Heart left ventricle (tissue), 16 donors: ENCODE data around the gene CLEC6A. TPM values are rescaled to one million over a fixed set of nuclear protein-coding genes. Genes with fewer than 3 reads are reported as not detected.

Experiments used
- ATAC-seq, 4 donors: fragments of 200-7000 bp; cut with Tn5 transposase; one replicate each; pipeline ENCODE4 v1.9.1; 2020 to 2022; ENCODE audit warnings: moderate library complexity in 4 of 4, mild to moderate bottlenecking in 3 of 4, moderate number of reproducible peaks in 1 of 4
- DNase-seq, 5 donors: peaks; one replicate each; pipeline ENCODE4 v3.0.0-alpha.2; 2020
- H3K27ac ChIP-seq, 12 donors: fragments of 200-600 bp; sonication (generic) in 4 of 12; one replicate each; pipeline versions ENCODE4 v1.5.0 to v1.8.0; 2016 to 2022; ENCODE audit warnings: mild to moderate bottlenecking in 2 of 12
- H3K27me3 ChIP-seq, 9 donors: fragments of 200-600 bp; sonication (generic) in 2 of 9; one replicate each; pipeline versions ENCODE4 v1.5.1 to v1.8.0; 2016 to 2022; ENCODE audit warnings: mild to moderate bottlenecking in 3 of 9
- H3K36me3 ChIP-seq, 9 donors: fragments of 200-600 bp; sonication (generic) in 2 of 9; one replicate each; pipeline versions ENCODE4 v1.5.0 to v1.8.0; 2018 to 2022; ENCODE audit warnings: mild to moderate bottlenecking in 2 of 9
- H3K4me1 ChIP-seq, 12 donors: fragments of 200-600 bp; sonication (generic) in 4 of 12; one replicate each; pipeline versions ENCODE4 v1.5.0 to v1.8.0; 2016 to 2022; ENCODE audit warnings: mild to moderate bottlenecking in 3 of 12
- H3K4me3 ChIP-seq, 12 donors: fragments of 200-600 bp; sonication (generic) in 4 of 12; one replicate each; pipeline versions ENCODE4 v1.5.0 to v1.8.0; 2017 to 2022; ENCODE audit warnings: mild to moderate bottlenecking in 9 of 12, moderate library complexity in 4 of 12
- H3K9me3 ChIP-seq, 12 donors: fragments of 200-600 bp; sonication (generic) in 4 of 12; one replicate each; pipeline versions ENCODE4 v1.5.0 to v1.8.0; 2016 to 2022; ENCODE audit warnings: mild to moderate bottlenecking in 1 of 12
- CTCF ChIP-seq, 12 donors: fragments of 200-600 bp; sonication (generic) in 4 of 12; IDR thresholded peaks; one replicate each; pipeline versions ENCODE4 v1.5.0 to v1.8.0; 2018 to 2022; ENCODE audit warnings: antibody characterized with exemption in 12 of 12, mild to moderate bottlenecking in 5 of 12
- POLR2A ChIP-seq, 2 donors: fragments of 450-650 bp; IDR thresholded peaks; one replicate each; pipeline ENCODE4 v1.6.1; 2017; ENCODE audit warnings: antibody characterized with exemption in 2 of 2, mild to moderate bottlenecking in 2 of 2, moderate library complexity in 2 of 2
- WGBS, 4 donors: extraction: QIAGEN DNeasy Blood & Tissue Kit in 2 of 4; methylation state at CpG; one replicate each; pipeline versions ENCODE4 v1.1.5 to v1.1.7; 2013 to 2018; 5-methylcytosine and 5-hydroxymethylcytosine counted together
- intact Hi-C, 10 donors: fragments of 100-400 bp; cut with DNase I; formaldehyde crosslinking; loops; one replicate each; pipeline versions ENCODE4 v1.11.1 to v1.14.2; 2022
- polyA plus RNA-seq, 2 donors: library from polyadenylated mRNA; stranded (reverse); fragments of 200-250 nt; gene quantifications; one replicate each; pipeline ENCODE4 v1.2.3, GENCODE V29; 2013
- total RNA-seq, 9 donors: library from RNA; depleted of rRNA in 2 of 9; stranded (reverse); fragments of >200 nt in 2 of 9; fragmentation: NEBNext Ultra II Directional in 3 of 9; extraction: Animal tissue kit (Norgen Biotek cat#: 25700) in 3 of 9; gene quantifications; one replicate each; pipeline versions ENCODE4 v1.1.0 to v1.2.4, GENCODE V29; 2016 to 2023
- donor health status: ischemic (EF 13 %, LVEDD 7.1; RV severe dilation, severe dysfunction).
- donor health status: healthy with polysubstance abuse.
- donor health status: DM: no; HTN: yes; CAD: no.
- donor health status: DM: no; HTN: no; CAD: no.
- donor health status: ischemic (EF 25% LVEDD 6.9; RV normal size, moderate dysfunction).
- donor health status: ischemic (EF 25% LVEDD 5.7; RV mildly dilated, moderate dysfunction).
- donor health status: healthy.
- donor health status: DM: yes; HTN: yes; CAD: no.
- donor health status: ischemic (EF 35%, LVEDD 5.7; RV mildly dilated, moderate dysfunction).
- donor health status: nonischemic (EF 11% LVEDD 7.7; RV severe dilation, severe dysfunction).
- donor health status: DM: yes; HTN: yes; CAD: no.
- donor health status: PGD.
- donor health status: ischemic (EF 29% LVEDD 5.4; RV normal size, mild dysfunction).
- donor health status: nonischemic (EF 23%, LVEDD 6.1; RV moderate dilation, normal function).

Gene CLEC6A
- total and polyA plus RNA-seq, 11 donors = not detected

- H3K27ac ChIP-seq = peak overlapping the region in 1 of 12 donors; percentile 74
- TF ChIP-seq POLR2A (IDR thresholded peaks at IDR 0.05) (no peak), CTCF (IDR thresholded peaks at IDR 0.05) (no peak)
- no peak overlapping the region for H3K4me3 ChIP-seq
- WGBS, 4 donors = 53 to 57% (median 55%) methylated on average over 1 of the region's 1 CpG
- ATAC-seq = no peak
- peaks cover 0 to 2% (median 0%) of the 10 kb centered on the region in 12 donors for H3K9me3 ChIP-seq
- H3K27me3 ChIP-seq = peaks cover 0 to 4% (median 0%) of the 10 kb centered on the region in 9 donors
- H3K4me1 ChIP-seq = peaks cover 0 to 28% (median 0%) of the 10 kb centered on the region in 12 donors
- no peaks in the 10 kb centered on the region for H3K36me3 ChIP-seq
- DNase-seq = no peak
- intact Hi-C loops = no loop called here
Observed at GRCh38 chr12:8453796-8454195, 2.0 kb upstream of the CLEC6A start.

- ATAC-seq (no peak), DNase-seq (no peak)
- Histone ChIP-seq H3K36me3 (no peaks in the 10 kb centered on the region), H3K9me3 (peaks cover 0 to 2% (median 0%) of the 10 kb centered on the region in 12 donors), H3K27ac (no peak overlapping the region), H3K4me3 (no peak overlapping the region), H3K4me1 (peaks cover 0 to 28% (median 0%) of the 10 kb centered on the region in 12 donors), H3K27me3 (peaks cover 0 to 12% (median 0%) of the 10 kb centered on the region in 9 donors)
- intact Hi-C loops = no loop called here
- TF ChIP-seq CTCF (IDR thresholded peaks at IDR 0.05) (no peak), POLR2A (IDR thresholded peaks at IDR 0.05) (no peak)
Observed at GRCh38 chr12:8455271-8455670, 491 bp upstream of the CLEC6A start.

GRCh38 chr12:8461426-8461825 lies 5.7 kb downstream of the CLEC6A start:
- Histone ChIP-seq H3K4me3 (no peak overlapping the region), H3K27me3 (peaks cover 0 to 24% (median 0%) of the 10 kb centered on the region in 9 donors), H3K27ac (no peak overlapping the region), H3K9me3 (no peaks in the 10 kb centered on the region), H3K4me1 (peaks cover 0 to 5% (median 0%) of the 10 kb centered on the region in 12 donors), H3K36me3 (no peaks in the 10 kb centered on the region)
- DNase-seq (no peak), ATAC-seq (no peak)
- 78 to 83% (median 80%) methylated on average over 2 of the region's 2 CpGs for WGBS, 4 donors
- intact Hi-C loops = no loop called here
- TF ChIP-seq CTCF (IDR thresholded peaks at IDR 0.05) = no peak

GRCh38 chr12:8465301-8465996 lies 9.7 kb downstream of the CLEC6A start:
- intact Hi-C loops = no loop called here
- WGBS, 4 donors = 0 to 31% (median 0%) methylated on average over 2 of the region's 2 CpGs
- H3K27me3 ChIP-seq = peaks cover 0 to 10% (median 0%) of the 10 kb centered on the region in 9 donors
- H3K27ac ChIP-seq = peak overlapping the region in 1 of 12 donors; percentile 67
- DNase-seq (no peak), ATAC-seq (no peak)
- H3K36me3 ChIP-seq = no peaks in the 10 kb centered on the region
- no peak overlapping the region for H3K4me3 ChIP-seq
- peaks cover 0 to 5% (median 0%) of the 10 kb centered on the region in 12 donors for H3K4me1 ChIP-seq
- H3K9me3 ChIP-seq = peaks cover 0 to 14% (median 0%) of the 10 kb centered on the region in 12 donors
- TF ChIP-seq POLR2A (IDR thresholded peaks at IDR 0.05) (no peak), CTCF (IDR thresholded peaks at IDR 0.05) (no peak)
